GM19455 (cell line): ENCODE data around the gene TSPAN32.

Source experiments
- ATAC-seq: cut with Tn5 transposase; IDR thresholded peaks from one replicate; pipeline ENCODE4 v1.9.1; 2021; ENCODE audit not compliant: unreplicated experiment

TSPAN32 gene

GRCh38 chr11:2266586-2267305, 35.1 kb upstream of the TSPAN32 start:
- ATAC-seq, result no peak

GRCh38 chr11:2267306-2267850, 34.4 kb upstream of the TSPAN32 start:
- no peak for ATAC-seq

- no peak for ATAC-seq
Measured at GRCh38 chr11:2267851-2268728, 33.7 kb upstream of the TSPAN32 start.

- ATAC-seq, result no peak
Measured at GRCh38 chr11:2268729-2269600, 32.8 kb upstream of the TSPAN32 start.

GRCh38 chr11:2269601-2270321, 32.1 kb upstream of the TSPAN32 start:
- ATAC-seq, result no peak

GRCh38 chr11:2270322-2271076, 31.3 kb upstream of the TSPAN32 start, which contains the start of gene ASCL2:
Gene ASCL2, minus strand, starts transcription at chr11:2270588. Its CDS starts 256 bp downstream, at chr11:2270332.
- ATAC-seq, result no peak

- no peak for ATAC-seq
Measured at GRCh38 chr11:2271077-2271326, 30.8 kb upstream of the TSPAN32 start.

GRCh38 chr11:2271327-2272227, 30.2 kb upstream of the TSPAN32 start:
- no peak for ATAC-seq

- ATAC-seq, result no peak
Measured at GRCh38 chr11:2272228-2272945, 29.4 kb upstream of the TSPAN32 start.

- no peak for ATAC-seq
Measured at GRCh38 chr11:2272946-2273280, 28.9 kb upstream of the TSPAN32 start.

GRCh38 chr11:2273311-2273710, 28.5 kb upstream of the TSPAN32 start:
- ATAC-seq, result no peak

- ATAC-seq, result no peak
Measured at GRCh38 chr11:2273771-2274170, 28.0 kb upstream of the TSPAN32 start.

- ATAC-seq, result no peak
Measured at GRCh38 chr11:2275334-2276279, 26.2 kb upstream of the TSPAN32 start.

- ATAC-seq, result no peak
Measured at GRCh38 chr11:2276280-2277007, 25.4 kb upstream of the TSPAN32 start.

- ATAC-seq, result no peak
Measured at GRCh38 chr11:2277008-2277346, 24.8 kb upstream of the TSPAN32 start.

- no peak for ATAC-seq
Measured at GRCh38 chr11:2277933-2278523, 23.8 kb upstream of the TSPAN32 start.
